ENCODE data around the gene MAP3K13. TPM values are rescaled to one million over a fixed set of nuclear protein-coding genes. Genes with fewer than 3 reads are reported as not detected.
A peak's percentile ranks its signal among the peaks of the same experiment; 100 is the strongest.

MAP3K13 gene
- total and polyA plus RNA-seq, 8 donors = 17.2 to 43.1 (median 23.3) TPM

DNA sequence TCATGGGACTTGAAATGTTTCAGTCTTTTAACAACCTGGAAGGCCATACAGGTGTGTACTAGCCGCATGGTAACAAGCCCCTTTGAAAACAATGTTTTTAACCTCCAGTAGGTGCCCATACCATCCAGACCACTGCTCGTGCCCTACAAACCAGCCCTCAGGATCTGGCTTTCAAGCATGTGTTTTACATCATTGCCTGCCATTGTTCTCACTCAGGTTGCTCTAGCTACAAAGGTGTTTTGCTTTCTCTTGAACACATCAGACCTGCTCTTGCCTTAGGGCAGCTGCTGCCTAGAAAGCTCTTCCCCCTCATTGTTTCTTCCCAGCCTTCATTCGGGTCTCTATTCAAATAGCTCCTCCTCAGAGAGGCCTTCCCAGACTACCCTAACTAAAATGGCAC is 32.3 kb upstream of the MAP3K13 start:
- DNase-seq (no peak), ATAC-seq (peak; percentile 6 to 20 (median 18)), FAIRE-seq (no peak)
- Histone ChIP-seq H3K9me3 (peaks cover 0 to 3% (median 0%) of the 10 kb centered on the region in 4 donors), H3K27me3 (no peaks in the 10 kb centered on the region), H3K36me3 (no peaks in the 10 kb centered on the region), H3K27ac (peak overlapping the region; percentile 3 to 86 (median 65)), H3K4me3 (peak overlapping the region in 3 of 4 donors; percentile 6 to 43 (median 41)), H3K4me1 (peaks cover 16 to 29% (median 16%) of the 10 kb centered on the region in 3 donors)
- TF ChIP-seq, protein P1, sequence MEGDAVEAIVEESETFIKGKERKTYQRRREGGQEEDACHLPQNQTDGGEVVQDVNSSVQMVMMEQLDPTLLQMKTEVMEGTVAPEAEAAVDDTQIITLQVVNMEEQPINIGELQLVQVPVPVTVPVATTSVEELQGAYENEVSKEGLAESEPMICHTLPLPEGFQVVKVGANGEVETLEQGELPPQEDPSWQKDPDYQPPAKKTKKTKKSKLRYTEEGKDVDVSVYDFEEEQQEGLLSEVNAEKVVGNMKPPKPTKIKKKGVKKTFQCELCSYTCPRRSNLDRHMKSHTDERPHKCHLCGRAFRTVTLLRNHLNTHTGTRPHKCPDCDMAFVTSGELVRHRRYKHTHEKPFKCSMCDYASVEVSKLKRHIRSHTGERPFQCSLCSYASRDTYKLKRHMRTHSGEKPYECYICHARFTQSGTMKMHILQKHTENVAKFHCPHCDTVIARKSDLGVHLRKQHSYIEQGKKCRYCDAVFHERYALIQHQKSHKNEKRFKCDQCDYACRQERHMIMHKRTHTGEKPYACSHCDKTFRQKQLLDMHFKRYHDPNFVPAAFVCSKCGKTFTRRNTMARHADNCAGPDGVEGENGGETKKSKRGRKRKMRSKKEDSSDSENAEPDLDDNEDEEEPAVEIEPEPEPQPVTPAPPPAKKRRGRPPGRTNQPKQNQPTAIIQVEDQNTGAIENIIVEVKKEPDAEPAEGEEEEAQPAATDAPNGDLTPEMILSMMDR (IDR thresholded peaks at IDR 0.05) = no peak
- 23 to 30% methylated on average over 3 of the region's 3 CpGs for WGBS, 2 donors
- intact Hi-C loops (cut with DNase I) = no loop called here

DNA sequence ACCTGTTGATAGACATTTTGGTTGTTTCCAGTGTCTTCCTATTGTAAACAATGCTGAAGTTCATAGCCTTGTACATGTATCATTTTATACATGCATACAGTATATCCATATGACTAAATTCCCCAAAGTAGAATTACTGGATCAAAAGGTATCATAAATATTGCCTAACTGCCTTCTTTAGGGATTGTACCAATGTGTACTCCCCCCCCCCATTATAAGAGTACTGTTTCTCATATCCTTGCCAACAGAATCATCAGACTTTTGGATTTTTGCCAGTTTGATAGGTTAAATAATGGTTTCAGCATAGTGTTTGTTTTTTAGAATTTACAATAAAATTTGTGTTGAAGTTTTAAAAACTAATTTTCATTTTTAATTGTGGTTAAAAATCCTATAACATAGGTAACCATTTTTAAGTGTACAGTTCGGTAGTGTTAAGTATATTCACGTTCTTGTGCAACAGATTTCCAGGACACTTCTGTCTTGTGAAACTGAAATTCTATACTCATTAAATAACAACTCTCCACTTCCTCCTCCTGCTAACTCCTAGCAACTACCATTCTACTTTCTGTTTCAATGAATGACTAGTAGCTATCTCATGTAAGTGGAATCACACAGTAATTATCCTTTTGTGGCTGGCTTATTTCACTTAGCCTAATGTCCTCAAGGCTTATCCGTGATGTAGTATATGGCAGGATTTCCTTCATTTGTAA is 30.8 kb upstream of the MAP3K13 start:
- WGBS, 2 donors = 11 to 15% methylated on average over 3 of the region's 3 CpGs
- ATAC-seq (peak in 3 of 4 donors; percentile 33 to 64 (median 39)), FAIRE-seq (peak; percentile 94), DNase-seq (no peak)
- H3K27me3 ChIP-seq = no peaks in the 10 kb centered on the region
- peak overlapping the region in 1 of 4 donors; percentile 9 for H3K4me3 ChIP-seq
- H3K9me3 ChIP-seq = peaks cover 0 to 3% (median 0%) of the 10 kb centered on the region in 4 donors
- H3K4me1 ChIP-seq = peaks cover 30 to 32% (median 31%) of the 10 kb centered on the region in 3 donors
- peak overlapping the region in 2 of 4 donors; percentile 83 to 86 for H3K27ac ChIP-seq
- TF ChIP-seq, protein P1 (IDR thresholded peaks at IDR 0.05) = no peak
- H3K36me3 ChIP-seq = no peaks in the 10 kb centered on the region
- intact Hi-C loops (cut with DNase I) = no loop called here

DNA sequence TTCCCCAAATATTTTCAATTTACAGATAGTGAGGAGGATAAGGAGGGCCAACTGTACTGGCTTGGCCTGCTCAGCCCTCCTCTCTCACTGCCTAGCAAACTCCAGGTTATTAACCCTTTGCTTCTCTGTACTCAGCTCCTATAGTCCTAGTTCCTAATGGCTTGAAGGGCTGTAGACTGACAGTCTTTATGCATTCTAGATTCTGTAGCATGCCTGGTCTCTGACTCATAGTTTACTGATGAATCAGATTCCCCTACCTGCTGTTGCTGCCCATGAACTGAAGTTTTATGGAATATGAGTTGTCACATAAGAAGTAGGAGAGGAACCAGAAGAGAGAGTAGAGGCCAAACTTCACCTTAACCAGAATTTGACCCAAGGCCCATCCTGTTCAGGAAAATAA is 27.1 kb upstream of the MAP3K13 start:
- intact Hi-C loops (cut with DNase I) = no loop called here
- peak in 3 of 4 donors; percentile 21 to 38 (median 36) for ATAC-seq
- no peaks in the 10 kb centered on the region for H3K36me3 ChIP-seq
- peaks cover 43 to 53% (median 51%) of the 10 kb centered on the region in 3 donors for H3K4me1 ChIP-seq
- no peaks in the 10 kb centered on the region for H3K27me3 ChIP-seq
- peaks cover 0 to 3% (median 0%) of the 10 kb centered on the region in 4 donors for H3K9me3 ChIP-seq
- TF ChIP-seq, protein P1 (IDR thresholded peaks at IDR 0.05) = no peak
- no peak overlapping the region for H3K4me3 ChIP-seq
- FAIRE-seq = no peak
- no peak for DNase-seq
- peak overlapping the region in 2 of 4 donors; percentile 83 to 87 for H3K27ac ChIP-seq

DNA sequence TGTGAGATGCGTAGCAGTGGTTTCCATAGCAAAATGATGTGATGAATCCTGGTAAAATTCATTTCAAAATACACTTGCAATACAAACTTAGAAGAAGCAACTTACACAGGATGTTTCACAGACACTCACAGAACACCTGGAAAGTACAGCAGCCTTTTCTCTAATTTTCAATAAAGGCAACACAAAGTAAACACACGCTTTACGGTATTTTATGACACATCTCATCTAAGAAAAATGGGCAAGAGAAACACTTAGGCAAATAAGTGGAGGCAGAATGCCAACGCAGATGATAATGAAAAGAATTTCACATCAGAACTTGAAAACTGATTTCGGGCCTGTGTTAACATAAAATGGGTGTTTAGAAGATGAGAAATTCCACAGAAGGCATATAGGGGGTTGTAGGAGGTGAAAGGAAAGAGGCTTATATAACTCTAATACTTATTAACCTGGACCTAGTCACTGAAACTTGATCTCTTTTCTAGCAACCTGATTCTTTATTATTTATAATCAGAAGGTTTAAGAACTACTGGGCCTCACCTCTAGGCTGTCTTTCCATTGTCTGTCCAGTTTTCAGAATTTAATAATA is 25.6 kb upstream of the MAP3K13 start:
- Histone ChIP-seq H3K4me3 (no peak overlapping the region), H3K27me3 (no peaks in the 10 kb centered on the region), H3K36me3 (no peaks in the 10 kb centered on the region), H3K27ac (peak overlapping the region; percentile 35 to 87 (median 72)), H3K9me3 (no peaks in the 10 kb centered on the region), H3K4me1 (peaks cover 33 to 52% (median 51%) of the 10 kb centered on the region in 3 donors)
- FAIRE-seq (no peak), DNase-seq (peak in 2 of 6 donors; percentile 26 to 57), ATAC-seq (peak; percentile 72 to 86 (median 78))
- TF ChIP-seq, protein P1 (IDR thresholded peaks at IDR 0.05) = peak in 1 of 4 donors; percentile 11
- intact Hi-C loops (cut with DNase I) = no loop called here
- WGBS, 2 donors = 12 to 16% methylated on average over 5 of the region's 5 CpGs
